ENCODE measurements around the gene HP. TPM values are rescaled to one million over a fixed set of nuclear protein-coding genes. Genes with fewer than 3 reads are reported as not detected.
A peak's percentile ranks its signal among the peaks of the same experiment; 100 is the strongest.

The HP gene
- total and polyA plus RNA-seq, 7 donors, result 0.49 to 11.2 (median 3.6) TPM; not detected in 2

- peak overlapping the region in 1 of 4 donors; percentile 3 for H3K27ac ChIP-seq
- H3K36me3 ChIP-seq, result peaks cover 0 to 42% (median 3%) of the 10 kb centered on the region in 4 donors
- no peaks in the 10 kb centered on the region for H3K27me3 ChIP-seq
- DNase-seq, result no peak
- no peaks in the 10 kb centered on the region for H3K9me3 ChIP-seq
- H3K4me1 ChIP-seq, result no peaks in the 10 kb centered on the region
- WGBS, 2 donors, result 50 to 59% methylated on average over 5 of the region's 5 CpGs
- no peak overlapping the region for H3K4me3 ChIP-seq
- TF ChIP-seq EP300 (IDR thresholded peaks at IDR 0.05) (no peak), CTCF (IDR thresholded peaks at IDR 0.05) (no peak), POLR2AphosphoS5 (IDR thresholded peaks at IDR 0.05) (no peak), POLR2A (IDR thresholded peaks at IDR 0.05) (no peak)
- intact Hi-C loops (cut with DNase I), result no loop called here
Measured at GRCh38 chr16:72013389-72013788, 40.9 kb upstream of the HP start.

GRCh38 chr16:72013888-72014581 lies 40.3 kb upstream of the HP start:
- no peak overlapping the region for H3K4me3 ChIP-seq
- intact Hi-C loops (cut with DNase I), result no loop called here
- H3K4me1 ChIP-seq, result no peaks in the 10 kb centered on the region
- no peaks in the 10 kb centered on the region for H3K9me3 ChIP-seq
- peak overlapping the region in 1 of 4 donors; percentile 3 for H3K27ac ChIP-seq
- H3K27me3 ChIP-seq, result no peaks in the 10 kb centered on the region
- WGBS, 2 donors, result 51 to 61% methylated on average over 15 of the region's 15 CpGs
- H3K36me3 ChIP-seq, result peaks cover 0 to 49% (median 5%) of the 10 kb centered on the region in 4 donors
- TF ChIP-seq POLR2A (IDR thresholded peaks at IDR 0.05) (no peak), EP300 (IDR thresholded peaks at IDR 0.05) (no peak), POLR2AphosphoS5 (IDR thresholded peaks at IDR 0.05) (no peak), CTCF (IDR thresholded peaks at IDR 0.05) (no peak)
- no peak for DNase-seq

GRCh38 chr16:72014675-72015074 lies 39.6 kb upstream of the HP start:
- no peaks in the 10 kb centered on the region for H3K4me1 ChIP-seq
- H3K36me3 ChIP-seq, result peaks cover 0 to 55% (median 5%) of the 10 kb centered on the region in 4 donors
- DNase-seq, result no peak
- no peak overlapping the region for H3K27ac ChIP-seq
- no peak for TF ChIP-seq POLR2AphosphoS5 (IDR thresholded peaks at IDR 0.05)
- no peak for TF ChIP-seq CTCF (IDR thresholded peaks at IDR 0.05)
- no peak for TF ChIP-seq EP300 (IDR thresholded peaks at IDR 0.05)
- TF ChIP-seq POLR2A (IDR thresholded peaks at IDR 0.05), result no peak
- intact Hi-C loops (cut with DNase I), result no loop called here
- H3K27me3 ChIP-seq, result no peaks in the 10 kb centered on the region
- H3K4me3 ChIP-seq, result no peak overlapping the region
- WGBS, 2 donors, result 91 to 93% methylated on average over 8 of the region's 8 CpGs
- no peaks in the 10 kb centered on the region for H3K9me3 ChIP-seq

- TF ChIP-seq CTCF (IDR thresholded peaks at IDR 0.05) (no peak), POLR2AphosphoS5 (IDR thresholded peaks at IDR 0.05) (no peak), POLR2A (IDR thresholded peaks at IDR 0.05) (no peak), EP300 (IDR thresholded peaks at IDR 0.05) (no peak)
- Histone ChIP-seq H3K27me3 (no peaks in the 10 kb centered on the region), H3K27ac (no peak overlapping the region), H3K9me3 (no peaks in the 10 kb centered on the region), H3K36me3 (peaks cover 0 to 56% (median 5%) of the 10 kb centered on the region in 4 donors), H3K4me3 (no peak overlapping the region), H3K4me1 (no peaks in the 10 kb centered on the region)
- DNase-seq, result no peak
- intact Hi-C loops (cut with DNase I), result no loop called here
- 31 to 71% methylated on average over 3 of the region's 3 CpGs for WGBS, 2 donors
Measured at GRCh38 chr16:72015124-72015523, 39.2 kb upstream of the HP start.
